A673 (cell line): ENCODE measurements around the gene IFT20. TPM values are rescaled to one million over a fixed set of nuclear protein-coding genes. Genes with fewer than 3 reads are reported as not detected.

ENCODE experiments used
- BruUV-seq: library from RNA; stranded (reverse); fragments of 400-500 nt; replicated peaks from 2 replicates; lab custom pipeline; 2021; lab: Mats Ljungman, UMichigan
- CTCF ChIA-PET: fragments of 300-600 bp; sonication (Branson Sonifier 250); formaldehyde crosslinking; loops from one replicate; lab custom pipeline; 2022; ENCODE audit warnings: antibody characterized with exemption; lab: Charles Lee
- POLR2A ChIA-PET: fragments of 300-600 bp; sonication (Branson Sonifier 250); formaldehyde crosslinking; loops from one replicate; lab custom pipeline; 2022; ENCODE audit warnings: antibody characterized with exemption; ENCODE audit not compliant: low non-redundant PET; lab: Charles Lee
- DNase-seq: peaks from one replicate; pipeline ENCODE4 v3.0.0-alpha.2; 2015; ENCODE audit warnings: low spot score
- H3K27ac ChIP-seq: fragments of 200-600 bp; sonication (generic); 2 replicates; pipeline ENCODE4 v1.5.1; 2016; ENCODE audit warnings: mixed run types, low read depth, mild to moderate bottlenecking, mixed read lengths, antibody characterized with exemption, low read length; ENCODE audit not compliant: poor library complexity, severe bottlenecking
- H3K27me3 ChIP-seq: fragments of 200-600 bp; sonication (generic); replicated peaks from 2 replicates; pipeline ENCODE4 v1.6.1; 2017; ENCODE audit warnings: mixed run types, low read depth, mild to moderate bottlenecking, mixed read lengths, antibody characterized with exemption, low read length; ENCODE audit not compliant: insufficient read depth, poor library complexity
- H3K36me3 ChIP-seq: fragments of 200-600 bp; sonication (generic); 2 replicates; pipeline ENCODE4 v1.6.1; 2016; ENCODE audit warnings: mixed run types, mild to moderate bottlenecking, mixed read lengths, antibody characterized with exemption, low read length; ENCODE audit not compliant: insufficient read depth, poor library complexity, severe bottlenecking
- H3K4me1 ChIP-seq: fragments of 200-600 bp; sonication (generic); 2 replicates; pipeline ENCODE4 v1.6.1; 2017; ENCODE audit warnings: mixed run types, mild to moderate bottlenecking, mixed read lengths, antibody characterized with exemption, low read length; ENCODE audit not compliant: insufficient read depth, poor library complexity, severe bottlenecking
- H3K4me3 ChIP-seq: fragments of 200-600 bp; sonication (generic); 2 replicates; pipeline ENCODE4 v1.5.1; 2016; ENCODE audit warnings: low read depth, mixed run types, mild to moderate bottlenecking, mixed read lengths, low read length; ENCODE audit not compliant: poor library complexity, severe bottlenecking
- H3K9me3 ChIP-seq: fragments of 200-600 bp; sonication (generic); 2 replicates; pipeline ENCODE4 v1.6.1; 2016; ENCODE audit warnings: mixed run types, low read depth, mild to moderate bottlenecking, mixed read lengths, antibody characterized with exemption, low read length; ENCODE audit not compliant: poor library complexity, severe bottlenecking
- CTCF ChIP-seq: fragments of 300-800, 200-600 bp; sonication (generic); conservative IDR thresholded peaks from 2 replicates; pipeline ENCODE4 v1.5.1; 2017; ENCODE audit warnings: low read depth, mild to moderate bottlenecking, antibody characterized with exemption, low read length, moderate library complexity, mixed read lengths
- EZH2 ChIP-seq: fragments of 200-600 bp; sonication (generic); IDR thresholded peaks from 2 replicates; pipeline ENCODE4 v1.6.1; 2017; ENCODE audit warnings: borderline replicate concordance, low read depth, mild to moderate bottlenecking, mixed read lengths, antibody characterized with exemption, low read length; ENCODE audit not compliant: poor library complexity, severe bottlenecking
- intact Hi-C: fragments of 100-400 bp; cut with micrococcal nuclease; formaldehyde crosslinking; loops from one replicate; pipeline ENCODE4 v1.10.0; 2022; ENCODE audit not compliant: unreplicated experiment
- total RNA-seq: library from RNA; stranded (reverse); gene quantifications from 2 replicates; pipeline ENCODE4 v1.2.3, GENCODE V29; 2021

Gene IFT20
- total RNA-seq, 1 experiment from 2014 or later, result 21.5 TPM

GRCh38 chr17:28381141-28381825 lies 46.0 kb upstream of the IFT20 start:
- CTCF ChIA-PET, result no interaction called here

GRCh38 chr17:28379814-28380801 lies 44.8 kb upstream of the IFT20 start:
- H3K9me3 ChIP-seq, result no peaks in the 10 kb centered on the region
- H3K4me1 ChIP-seq, result no peaks in the 10 kb centered on the region
- intact Hi-C loops, result no loop called here
- H3K4me3 ChIP-seq, result no peak overlapping the region
- BruUV-seq, result no TSS peak
- TF ChIP-seq EZH2 (no peak), CTCF (no peak)
- H3K27ac ChIP-seq, result no peak overlapping the region
- POLR2A ChIA-PET, result no interaction called here
- no peaks in the 10 kb centered on the region for H3K36me3 ChIP-seq
- DNase-seq, result no peak
- H3K27me3 ChIP-seq, result no peaks in the 10 kb centered on the region
- CTCF ChIA-PET, result no interaction called here

More at GRCh38 chr17:28381141-28381825, 46.0 kb upstream of the IFT20 start:
- Histone ChIP-seq H3K9me3 (no peaks in the 10 kb centered on the region), H3K36me3 (no peaks in the 10 kb centered on the region), H3K27ac (no peak overlapping the region), H3K4me1 (no peaks in the 10 kb centered on the region), H3K4me3 (no peak overlapping the region), H3K27me3 (no peaks in the 10 kb centered on the region)
- POLR2A ChIA-PET, result no interaction called here
- no peak for TF ChIP-seq CTCF
- intact Hi-C loops, result no loop called here
- BruUV-seq, result no TSS peak
- no peak for DNase-seq

- DNase-seq, result no peak
- no peaks in the 10 kb centered on the region for H3K9me3 ChIP-seq
- POLR2A ChIA-PET, result no interaction called here
- peaks cover 17% of the 10 kb centered on the region for H3K4me1 ChIP-seq
- H3K27ac ChIP-seq, result no peak overlapping the region
- no peaks in the 10 kb centered on the region for H3K27me3 ChIP-seq
- intact Hi-C loops, result no loop called here
- CTCF ChIA-PET, result no interaction called here
- no TSS peak for BruUV-seq
- H3K4me3 ChIP-seq, result peak overlapping the region; percentile 87
- TF ChIP-seq EZH2 (no peak), CTCF (no peak)
- no peaks in the 10 kb centered on the region for H3K36me3 ChIP-seq
Measured at GRCh38 chr17:28372945-28373274, 37.6 kb upstream of the IFT20 start.
